ENCODE measurements around the gene MTHFD1L.
"Not testable (repeated sequence)": the region's sequence is repeated elsewhere in the genome, so short reads cannot be mapped to it uniquely, and the experiment has no call there.

Gene MTHFD1L

GRCh38 chr6:151073701-151074100 is 208.2 kb downstream of the MTHFD1L start:
- no peak for DNase-seq

GRCh38 chr6:151075005-151075404 is 209.5 kb downstream of the MTHFD1L start:
- DNase-seq, result no peak

GRCh38 chr6:151075527-151075926 is 210.0 kb downstream of the MTHFD1L start:
- no peak for DNase-seq

- no peak for DNase-seq
Observed at GRCh38 chr6:151075930-151076555, 210.5 kb downstream of the MTHFD1L start.

GRCh38 chr6:151078655-151079054 is 213.2 kb downstream of the MTHFD1L start:
- DNase-seq, result no peak

GRCh38 chr6:151081656-151082055 is 216.2 kb downstream of the MTHFD1L start:
- DNase-seq, result no peak

GRCh38 chr6:151082079-151082478 is 216.6 kb downstream of the MTHFD1L start:
- no peak for DNase-seq

GRCh38 chr6:151084275-151084674 is 218.8 kb downstream of the MTHFD1L start:
- no peak for DNase-seq

GRCh38 chr6:151087055-151087454 is 221.6 kb downstream of the MTHFD1L start:
- not testable (repeated sequence) for DNase-seq

- no peak for DNase-seq
Observed at GRCh38 chr6:151087861-151088598, 222.5 kb downstream of the MTHFD1L start.

- DNase-seq, result no peak
Observed at GRCh38 chr6:151088599-151088935, 223.1 kb downstream of the MTHFD1L start.

- DNase-seq, result no peak
Observed at GRCh38 chr6:151088963-151089362, 223.5 kb downstream of the MTHFD1L start.

GRCh38 chr6:151089978-151090377 is 224.5 kb downstream of the MTHFD1L start:
- DNase-seq, result no peak

GRCh38 chr6:151091571-151091970 is 226.1 kb downstream of the MTHFD1L start:
- DNase-seq, result no peak

- no peak for DNase-seq
Observed at GRCh38 chr6:151092591-151092990, 227.1 kb downstream of the MTHFD1L start.

GRCh38 chr6:151093706-151094105 is 228.2 kb downstream of the MTHFD1L start:
- no peak for DNase-seq

- no peak for DNase-seq
Observed at GRCh38 chr6:151095538-151096254, 230.2 kb downstream of the MTHFD1L start.

- DNase-seq, result no peak
Observed at GRCh38 chr6:151096255-151096612, 230.7 kb downstream of the MTHFD1L start.

- DNase-seq, result no peak
Observed at GRCh38 chr6:151096691-151097606, 231.4 kb downstream of the MTHFD1L start.

- no peak for DNase-seq
Observed at GRCh38 chr6:151098166-151098565, 232.7 kb downstream of the MTHFD1L start.

- DNase-seq, result no peak
Observed at GRCh38 chr6:151100326-151100725, 234.8 kb downstream of the MTHFD1L start.

GRCh38 chr6:151101161-151101815 is 235.8 kb downstream of the MTHFD1L start:
- DNase-seq, result no peak

Data from NCI-H1694 treated with DMSO at 0.1 percent for 48 hours (cell line).